GM10266 (cell line): ENCODE data around the gene MYO18B.

Experiments used
- DNase-seq: peaks from one replicate; pipeline ENCODE4 v3.0.0; 2012; ENCODE audit errors: extremely low spot score
- CTCF ChIP-seq: IDR thresholded peaks from 2 replicates; pipeline ENCODE4 v1.5.1; 2012; ENCODE audit warnings: mild to moderate bottlenecking, low read depth; ENCODE audit not compliant: control insufficient read depth, insufficient read depth; ENCODE audit errors: missing control alignments

MYO18B gene

GRCh38 chr22:26054841-26055605 is 313.0 kb downstream of the MYO18B start:
- DNase-seq, result no peak
- TF ChIP-seq CTCF, result no peak

GRCh38 chr22:26055693-26056092 is 313.7 kb downstream of the MYO18B start:
- DNase-seq, result no peak
- TF ChIP-seq CTCF, result no peak

GRCh38 chr22:26056455-26057200 is 314.6 kb downstream of the MYO18B start:
- no peak for TF ChIP-seq CTCF
- no peak for DNase-seq

- DNase-seq, result no peak
- TF ChIP-seq CTCF, result no peak
These were observed 315.7 kb downstream of the MYO18B start for GRCh38 chr22:26057731-26058130.

- no peak for DNase-seq
- TF ChIP-seq CTCF, result no peak
These were observed 322.1 kb downstream of the MYO18B start for GRCh38 chr22:26064048-26064447.

- no peak for TF ChIP-seq CTCF
- DNase-seq, result no peak
These were observed 323.9 kb downstream of the MYO18B start for GRCh38 chr22:26065847-26066246.

- no peak for DNase-seq
- TF ChIP-seq CTCF, result no peak
These were observed 324.5 kb downstream of the MYO18B start for GRCh38 chr22:26066534-26066933.
